GM19328 (cell line): Measurements from ENCODE around the gene MUC3A.
"Not testable (repeated sequence)": the region's sequence is repeated elsewhere in the genome, so short reads cannot be mapped to it uniquely, and the experiment has no call there.

ENCODE experiments used
- ATAC-seq: cut with Tn5 transposase; IDR thresholded peaks from one replicate; pipeline ENCODE4 v1.9.1; 2021; ENCODE audit warnings: mild to moderate bottlenecking, moderate library complexity; ENCODE audit not compliant: unreplicated experiment

The MUC3A gene

GRCh38 chr7:100949227-100949932 lies at the start of gene MUC3A:
MUC3A (plus strand) TSS chr7:100949534; CDS start chr7:100949625, 91 bp downstream.
- ATAC-seq = no peak

DNA sequence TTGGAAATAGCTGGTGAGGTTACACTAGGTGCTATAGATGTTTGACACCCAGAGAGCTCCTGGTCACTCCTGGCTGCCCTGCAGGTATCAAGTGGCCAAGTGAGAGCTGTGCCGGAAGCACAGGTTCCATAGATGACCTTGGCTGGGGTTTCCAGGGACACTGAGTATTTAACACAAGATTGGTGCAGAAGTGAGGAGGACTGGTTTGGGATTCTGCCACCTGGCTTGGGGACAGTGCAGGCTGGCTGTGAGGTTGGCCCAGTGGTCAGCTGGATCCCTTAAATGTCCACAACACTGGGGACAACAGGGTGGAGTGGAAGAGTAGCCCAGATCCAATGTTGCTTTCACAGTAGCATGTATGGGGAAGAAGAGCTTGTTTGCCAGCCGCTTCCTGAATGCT lies 48.4 kb upstream of the MUC3A start:
- ATAC-seq = no peak

DNA sequence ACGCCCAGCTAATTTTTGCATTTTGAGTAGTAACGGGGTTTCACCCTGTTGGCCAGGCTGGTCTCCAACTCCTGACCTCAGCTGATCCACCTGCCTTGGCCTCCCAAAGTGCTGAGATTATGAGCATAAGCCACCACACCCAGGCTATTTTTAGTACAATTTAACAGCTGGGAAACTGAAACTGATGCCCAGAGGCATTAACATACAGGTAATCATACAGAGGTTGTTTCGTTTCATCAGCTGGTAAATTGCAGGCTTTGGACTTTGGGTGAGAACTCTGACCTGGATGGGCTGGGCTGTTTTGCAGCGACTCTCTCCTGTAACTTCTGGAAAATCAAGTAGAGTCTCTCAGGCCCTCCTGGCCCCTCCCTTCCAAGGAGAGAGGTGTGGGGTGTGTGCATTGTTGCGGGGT lies 47.4 kb upstream of the MUC3A start:
- ATAC-seq = no peak

GRCh38 chr7:100902638-100903037 lies 46.7 kb upstream of the MUC3A start:
- no peak for ATAC-seq

DNA sequence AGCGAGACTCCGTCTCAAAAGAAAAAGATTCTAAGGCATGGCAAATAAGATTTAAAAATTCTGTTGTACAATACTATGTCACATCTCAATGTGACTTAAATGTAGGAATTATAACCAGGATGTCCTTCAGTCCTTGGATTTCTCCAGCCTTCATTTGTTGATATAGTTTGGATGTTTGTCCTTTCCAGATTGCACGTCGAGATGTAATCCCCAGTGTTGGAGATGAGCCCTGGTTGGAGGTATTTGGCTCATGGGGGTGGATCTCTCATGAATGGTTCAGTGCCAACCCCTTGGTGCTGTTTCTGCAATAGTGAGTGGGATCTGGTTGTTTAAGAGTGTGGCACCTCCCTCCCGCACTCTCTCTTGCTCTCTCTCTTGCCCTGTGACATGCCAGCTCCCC lies 40.8 kb upstream of the MUC3A start:
- ATAC-seq = no peak

- not testable (repeated sequence) for ATAC-seq
Measured at GRCh38 chr7:100910443-100910842, 38.9 kb upstream of the MUC3A start.

DNA sequence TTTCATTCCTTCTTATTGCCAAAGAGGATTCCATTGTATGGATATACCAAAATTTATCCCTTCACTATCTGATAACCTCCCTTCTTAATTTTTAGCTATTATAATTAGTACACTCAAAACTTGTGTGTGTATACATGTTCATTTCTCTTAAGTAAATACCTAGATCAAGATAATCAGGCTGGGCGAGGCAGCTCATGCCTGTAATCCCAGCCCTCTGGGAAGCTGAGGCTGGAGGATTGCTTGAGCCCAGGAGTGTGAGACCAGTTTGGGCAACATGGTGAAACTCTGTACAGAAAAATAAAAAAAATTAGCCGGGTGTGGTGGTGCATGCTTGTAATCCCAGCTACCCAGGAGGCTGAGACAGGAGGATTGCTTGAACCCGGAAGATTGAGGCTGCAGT lies 37.9 kb upstream of the MUC3A start:
- no peak for ATAC-seq

DNA sequence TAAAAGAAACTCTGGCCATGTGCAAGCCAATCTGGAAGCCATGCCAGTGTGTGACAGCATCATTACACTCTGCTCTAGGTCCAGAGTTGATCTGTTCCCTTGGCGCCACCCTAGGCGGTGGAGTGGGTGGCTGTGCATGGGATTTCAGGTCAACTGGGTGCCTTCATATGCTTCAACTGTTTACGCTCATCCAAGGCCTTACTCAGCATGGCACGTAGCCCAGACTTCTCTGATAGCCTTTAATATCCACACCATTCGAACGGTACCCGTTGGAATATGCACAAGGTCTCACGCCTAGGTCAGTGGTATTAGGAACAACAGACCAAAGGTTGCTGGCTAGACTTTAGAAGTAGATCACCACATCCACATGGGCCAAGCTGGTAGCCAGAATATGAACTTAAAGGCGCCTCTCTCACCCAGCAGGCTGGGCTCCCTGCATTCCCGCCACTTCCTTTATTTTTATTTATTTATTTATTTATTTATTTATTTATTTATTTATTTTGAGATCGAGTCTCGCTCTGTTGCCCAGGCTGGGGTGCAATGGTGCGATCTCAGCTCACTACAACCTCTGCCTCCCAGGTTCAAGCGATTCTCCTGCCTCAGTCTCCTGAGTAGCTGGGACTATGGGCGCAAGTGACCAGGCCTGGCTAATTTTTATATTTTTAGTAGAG lies 35.0 kb upstream of the MUC3A start:
- ATAC-seq = no peak

- ATAC-seq = no peak
Measured at GRCh38 chr7:100914879-100915447, 34.4 kb upstream of the MUC3A start.

GRCh38 chr7:100919335-100919734 lies 30.0 kb upstream of the MUC3A start:
- not testable (repeated sequence) for ATAC-seq

GRCh38 chr7:100919779-100920437 lies 29.4 kb upstream of the MUC3A start:
- not testable (repeated sequence) for ATAC-seq

- no peak for ATAC-seq
Measured at GRCh38 chr7:100921039-100921438, 28.3 kb upstream of the MUC3A start.

DNA sequence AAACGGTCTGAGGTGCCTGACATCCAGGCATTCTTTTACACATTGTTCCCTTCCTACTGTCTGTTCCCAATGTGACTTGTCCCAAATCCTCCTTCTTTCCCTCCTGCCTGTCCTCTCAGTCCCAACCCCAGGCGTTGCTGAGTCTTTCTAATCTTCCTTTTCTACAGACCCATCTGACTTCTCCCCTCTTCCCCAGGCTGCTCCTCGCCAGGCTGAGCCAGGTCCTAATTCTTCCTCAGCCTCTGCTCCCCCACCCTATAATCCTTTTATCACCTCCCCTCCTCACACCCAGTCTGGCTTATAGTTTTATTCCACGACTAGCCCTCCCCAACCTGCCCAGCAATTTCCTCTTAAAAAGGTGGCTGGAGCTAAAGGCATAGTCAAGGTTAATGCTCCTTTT lies 25.7 kb upstream of the MUC3A start:
- not testable (repeated sequence) for ATAC-seq

GRCh38 chr7:100929808-100930174 lies 19.5 kb upstream of the MUC3A start:
- no peak for ATAC-seq

GRCh38 chr7:100933734-100934133 lies 15.6 kb upstream of the MUC3A start:
- no peak for ATAC-seq

DNA sequence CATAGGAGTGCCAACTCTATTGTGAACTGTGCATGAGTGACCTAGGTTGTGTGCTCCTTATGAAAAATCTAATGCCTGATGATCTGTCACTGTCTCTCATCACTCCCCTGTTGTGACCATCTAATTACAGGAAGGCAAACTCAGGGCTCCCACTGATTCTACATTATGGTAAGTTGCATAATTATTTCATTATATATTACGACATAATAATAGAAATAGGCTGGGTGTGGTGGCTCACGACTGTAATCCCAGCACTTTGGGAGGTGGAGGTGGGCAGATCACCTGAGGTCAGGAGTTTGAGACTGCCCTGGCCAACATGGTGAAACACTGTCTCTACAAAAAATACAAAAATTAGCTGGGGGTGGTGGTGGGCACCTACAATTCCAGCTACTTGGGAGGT lies 14.0 kb upstream of the MUC3A start:
- not testable (repeated sequence) for ATAC-seq

DNA sequence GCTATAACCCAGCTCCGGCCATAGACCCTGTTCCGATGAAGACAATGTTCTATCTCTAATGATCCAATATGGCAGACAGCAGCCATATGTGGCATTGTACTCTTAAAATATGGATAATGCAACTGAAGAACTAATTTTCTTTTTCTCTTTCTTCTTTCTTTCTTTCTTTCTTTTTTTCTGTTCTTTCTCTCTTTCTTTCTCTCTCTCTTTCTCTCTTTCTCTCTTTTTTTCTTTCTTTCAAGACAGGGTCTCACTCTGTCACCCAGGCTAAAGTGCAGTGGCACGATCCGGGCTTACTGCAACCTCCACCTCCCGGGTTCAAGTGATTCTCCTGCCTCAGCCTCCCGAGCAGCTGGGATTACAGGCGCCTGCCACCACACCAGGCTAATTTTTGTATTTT lies 13.2 kb upstream of the MUC3A start:
- not testable (repeated sequence) for ATAC-seq

- ATAC-seq = no peak
Measured at GRCh38 chr7:100942045-100942774, 7.1 kb upstream of the MUC3A start.

- ATAC-seq = no peak
Measured at GRCh38 chr7:100943693-100944092, 5.6 kb upstream of the MUC3A start.

GRCh38 chr7:100944138-100944537 lies 5.2 kb upstream of the MUC3A start:
- no peak for ATAC-seq

GRCh38 chr7:100946111-100946510 lies 3.2 kb upstream of the MUC3A start:
- no peak for ATAC-seq
